ENCODE results near the gene ALG12.

Gene ALG12

DNA sequence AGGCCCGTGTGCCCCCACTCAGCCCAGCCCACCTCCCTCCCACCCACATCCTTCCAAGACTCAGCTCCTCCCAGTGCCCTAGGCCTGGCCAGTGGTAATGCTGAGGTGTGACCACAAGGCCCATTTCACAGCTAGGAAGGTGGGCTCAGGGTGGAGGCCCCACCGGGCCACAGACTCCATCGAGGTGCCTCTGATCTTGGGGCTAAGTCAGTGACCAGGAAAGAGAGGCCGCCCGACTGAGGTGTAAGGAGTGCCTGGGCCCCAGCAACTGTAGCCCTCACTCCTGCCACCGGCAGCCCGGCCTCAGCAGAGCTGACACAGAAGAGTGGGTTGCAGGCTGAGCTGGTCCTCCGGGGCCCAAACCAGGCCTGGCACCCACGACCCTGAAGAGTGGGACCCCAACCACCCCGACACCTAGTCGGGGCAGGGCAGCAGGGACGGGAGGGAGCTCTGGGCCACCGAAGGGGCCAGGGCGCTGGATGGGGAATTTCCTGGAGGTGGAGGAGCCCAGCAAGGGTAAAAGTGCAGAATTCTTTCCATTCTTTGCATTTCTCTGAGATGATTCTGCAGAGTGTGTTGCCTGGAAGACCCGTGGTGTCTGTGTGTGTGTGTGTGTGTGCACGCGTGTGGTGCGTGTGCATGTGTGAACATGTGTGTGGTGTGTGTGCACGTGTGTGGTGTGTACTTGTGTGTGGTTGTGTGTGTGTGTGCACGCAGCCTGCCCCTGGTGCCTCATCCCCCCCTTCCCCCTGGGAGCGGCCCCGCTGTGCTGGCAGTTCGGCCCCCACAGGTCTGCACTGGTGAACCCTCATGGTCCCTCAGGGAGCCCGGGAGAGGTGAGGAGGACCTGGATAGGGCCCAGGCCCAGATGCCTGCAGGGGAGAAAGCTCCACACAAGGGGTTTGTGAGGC is 34.0 kb upstream of the ALG12 start:
- TF ChIP-seq, protein P1, sequence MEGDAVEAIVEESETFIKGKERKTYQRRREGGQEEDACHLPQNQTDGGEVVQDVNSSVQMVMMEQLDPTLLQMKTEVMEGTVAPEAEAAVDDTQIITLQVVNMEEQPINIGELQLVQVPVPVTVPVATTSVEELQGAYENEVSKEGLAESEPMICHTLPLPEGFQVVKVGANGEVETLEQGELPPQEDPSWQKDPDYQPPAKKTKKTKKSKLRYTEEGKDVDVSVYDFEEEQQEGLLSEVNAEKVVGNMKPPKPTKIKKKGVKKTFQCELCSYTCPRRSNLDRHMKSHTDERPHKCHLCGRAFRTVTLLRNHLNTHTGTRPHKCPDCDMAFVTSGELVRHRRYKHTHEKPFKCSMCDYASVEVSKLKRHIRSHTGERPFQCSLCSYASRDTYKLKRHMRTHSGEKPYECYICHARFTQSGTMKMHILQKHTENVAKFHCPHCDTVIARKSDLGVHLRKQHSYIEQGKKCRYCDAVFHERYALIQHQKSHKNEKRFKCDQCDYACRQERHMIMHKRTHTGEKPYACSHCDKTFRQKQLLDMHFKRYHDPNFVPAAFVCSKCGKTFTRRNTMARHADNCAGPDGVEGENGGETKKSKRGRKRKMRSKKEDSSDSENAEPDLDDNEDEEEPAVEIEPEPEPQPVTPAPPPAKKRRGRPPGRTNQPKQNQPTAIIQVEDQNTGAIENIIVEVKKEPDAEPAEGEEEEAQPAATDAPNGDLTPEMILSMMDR (IDR thresholded peaks at IDR 0.05; ENCODE audit: insufficient read depth, low read depth, low read length, missing control alignments): no peak
- DNase-seq (ENCODE audit: low read depth): peak; percentile 58
- H3K4me3 ChIP-seq (ENCODE audit: low read length): no peak overlapping the region

DNA sequence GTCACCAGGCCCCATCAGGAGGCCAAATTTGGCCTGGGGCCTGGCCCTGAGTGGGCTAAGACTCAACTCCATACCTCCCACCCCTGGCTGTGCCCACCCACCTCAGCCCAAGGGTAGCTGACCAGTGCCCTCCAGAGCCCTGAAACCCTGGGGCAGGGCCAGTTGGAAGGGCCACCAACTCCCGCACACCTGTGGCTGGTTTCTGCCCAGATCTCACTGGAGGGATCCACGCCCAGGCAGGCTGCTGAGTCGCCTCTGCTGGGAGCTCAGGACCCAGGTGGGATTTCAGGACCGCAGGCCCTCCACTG is 33.4 kb upstream of the ALG12 start:
- H3K4me3 ChIP-seq (ENCODE audit: low read length): no peak overlapping the region
- no peak for DNase-seq (ENCODE audit: low read depth)
- TF ChIP-seq, protein P1 (IDR thresholded peaks at IDR 0.05; ENCODE audit: insufficient read depth, low read depth, low read length, missing control alignments): no peak

DNA sequence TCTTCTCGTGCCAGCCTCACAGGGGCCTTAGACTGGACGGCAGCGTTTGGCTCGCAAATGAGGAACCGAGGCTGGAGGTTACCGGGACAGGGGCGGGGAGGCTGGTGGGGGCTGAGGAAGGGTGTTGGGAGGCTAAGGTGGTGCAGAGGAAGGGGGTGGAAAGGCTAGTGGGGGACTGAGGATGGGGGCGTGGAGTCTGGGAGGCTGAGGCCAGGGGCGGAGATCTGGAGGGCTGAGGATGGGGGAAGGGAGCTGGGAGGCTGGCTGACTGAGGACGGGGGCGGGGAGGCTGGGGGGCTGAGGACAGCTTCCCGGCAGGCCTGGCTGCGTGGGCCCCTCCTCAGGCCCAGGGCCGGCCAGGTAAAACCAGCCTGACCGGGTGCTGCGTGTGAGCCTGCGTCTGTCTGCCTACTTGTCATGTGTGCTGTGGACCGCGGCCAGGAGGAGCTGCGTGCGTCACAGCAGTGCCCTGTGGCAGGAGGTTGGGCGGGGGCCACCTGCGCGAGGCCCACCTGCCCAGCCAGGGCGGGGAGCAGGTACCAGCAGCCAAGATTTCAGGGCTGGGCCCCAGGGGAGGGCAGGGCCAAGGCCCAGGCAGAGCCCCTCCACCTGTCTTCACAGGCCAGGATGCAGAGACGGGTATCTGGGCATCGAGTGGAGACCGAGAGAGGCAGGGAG is 32.9 kb upstream of the ALG12 start:
- TF ChIP-seq, protein P1 (IDR thresholded peaks at IDR 0.05; ENCODE audit: insufficient read depth, low read depth, low read length, missing control alignments): no peak
- no peak overlapping the region for H3K4me3 ChIP-seq (ENCODE audit: low read length)
- DNase-seq (ENCODE audit: low read depth): peak; percentile 93

DNA sequence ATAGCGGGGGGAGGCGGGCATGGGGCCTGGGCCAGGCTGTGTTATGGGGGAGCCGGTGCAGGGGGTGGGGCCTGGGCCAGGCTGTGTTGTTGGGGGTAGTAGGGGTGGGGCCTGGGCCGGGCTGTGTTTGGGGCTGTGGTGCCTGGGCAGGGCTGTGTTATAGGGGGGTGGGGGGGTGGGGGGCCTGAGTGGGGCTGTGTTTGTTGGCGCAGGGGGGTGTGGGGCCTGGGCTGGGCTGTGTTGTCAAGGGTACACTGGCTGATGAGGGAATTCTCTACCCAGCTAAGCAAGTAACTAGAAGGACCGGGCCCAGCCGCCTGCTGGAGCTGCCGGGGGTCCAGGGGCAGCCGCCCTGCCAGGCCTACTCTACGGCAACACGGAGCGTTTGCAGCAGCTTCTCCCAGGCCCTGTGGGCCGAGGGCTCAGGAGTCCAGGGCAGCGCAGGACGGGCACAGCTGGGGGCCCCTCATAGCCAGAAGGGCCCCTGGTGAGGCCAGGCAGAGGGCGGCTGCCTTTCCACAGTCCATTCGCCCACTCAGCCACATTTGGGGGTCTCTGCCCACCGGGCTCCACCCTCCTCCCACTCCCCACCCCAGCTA is 32.3 kb upstream of the ALG12 start:
- DNase-seq (ENCODE audit: low read depth): no peak
- TF ChIP-seq, protein P1 (IDR thresholded peaks at IDR 0.05; ENCODE audit: insufficient read depth, low read depth, low read length, missing control alignments): no peak
- H3K4me3 ChIP-seq (ENCODE audit: low read length): no peak overlapping the region

DNA sequence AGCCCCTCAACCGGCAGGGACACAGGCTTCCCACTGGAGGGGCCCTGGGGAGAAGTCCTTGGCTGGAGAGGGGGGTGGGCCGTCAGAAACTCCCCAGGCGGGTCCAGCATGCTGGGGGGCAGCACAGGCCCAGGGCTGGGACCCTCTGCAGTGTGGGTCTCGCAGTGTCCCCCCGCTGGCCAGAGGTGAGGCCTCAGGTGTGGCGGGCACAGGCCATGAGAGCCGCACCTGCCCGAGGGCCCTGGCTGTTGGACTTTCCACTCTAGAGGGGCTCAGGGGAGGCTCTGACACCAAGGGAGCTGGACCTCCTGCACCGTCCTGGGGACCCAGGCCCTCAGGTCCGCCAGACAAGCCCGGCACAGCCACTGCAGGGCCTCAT is 31.7 kb upstream of the ALG12 start:
- DNase-seq (ENCODE audit: low read depth): no peak
- TF ChIP-seq, protein P1 (IDR thresholded peaks at IDR 0.05; ENCODE audit: insufficient read depth, low read depth, low read length, missing control alignments): no peak
- no peak overlapping the region for H3K4me3 ChIP-seq (ENCODE audit: low read length)

DNA sequence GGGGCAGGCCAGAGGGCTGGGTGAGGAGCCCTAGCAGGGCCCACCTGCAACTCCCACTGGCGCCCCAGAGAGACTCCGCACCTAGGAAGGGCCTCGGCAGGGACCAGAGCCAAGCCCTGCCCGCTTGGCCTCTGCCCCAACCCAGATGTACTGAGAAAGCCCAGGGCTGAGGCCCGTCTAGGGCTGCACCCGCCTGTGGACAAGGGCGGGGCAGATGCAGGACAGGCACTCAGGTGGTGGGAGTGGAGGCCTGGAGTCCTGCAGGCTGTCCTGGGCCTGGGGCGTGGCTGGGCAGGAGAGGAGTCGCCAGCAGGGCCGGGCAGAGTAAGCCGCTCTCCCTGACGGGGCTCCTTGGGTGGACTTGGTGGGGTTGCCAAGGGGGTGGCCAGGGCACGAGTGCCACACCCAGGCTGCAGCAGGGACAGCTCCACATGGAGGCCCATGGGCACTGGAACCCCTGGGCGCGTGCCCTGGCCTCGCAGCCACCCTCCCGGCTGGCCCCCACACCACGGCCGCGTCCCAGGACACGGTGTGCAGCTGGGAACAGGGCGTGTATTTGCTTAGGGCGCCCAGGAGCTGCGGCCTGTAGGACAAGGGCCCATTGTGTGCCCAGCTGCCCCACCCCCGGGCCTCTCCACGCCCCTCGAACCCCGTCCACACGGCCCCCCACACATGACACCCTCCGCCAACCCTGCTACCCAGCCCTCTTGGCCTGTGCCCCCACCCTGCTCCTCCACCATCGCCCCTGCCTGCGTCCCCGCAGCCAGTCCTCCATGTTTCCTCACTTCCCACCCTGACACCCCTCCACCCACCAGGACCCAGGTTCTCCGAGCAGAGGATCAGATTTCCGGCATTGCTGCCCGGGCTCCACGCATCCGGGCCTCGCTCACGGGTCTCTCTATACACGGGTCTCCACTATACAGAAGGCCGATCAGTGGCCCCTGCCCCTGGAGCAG is 31.0 kb upstream of the ALG12 start:
- TF ChIP-seq, protein P1 (IDR thresholded peaks at IDR 0.05; ENCODE audit: insufficient read depth, low read depth, low read length, missing control alignments): no peak
- no peak overlapping the region for H3K4me3 ChIP-seq (ENCODE audit: low read length)
- DNase-seq (ENCODE audit: low read depth): no peak
